Superior temporal gyrus (tissue), 1 donor: ENCODE results near the gene TOPBP1.
A peak's percentile ranks its signal among the peaks of the same experiment; 100 is the strongest.
"Not testable (repeated sequence)": the region's sequence is repeated elsewhere in the genome, so short reads cannot be mapped to it uniquely, and the experiment has no call there.

Experiments used
- DNase-seq: peaks from one replicate; pipeline ENCODE4 v3.0.0-alpha.2; 2016; ENCODE audit errors: extremely low spot score

TOPBP1 gene

DNA sequence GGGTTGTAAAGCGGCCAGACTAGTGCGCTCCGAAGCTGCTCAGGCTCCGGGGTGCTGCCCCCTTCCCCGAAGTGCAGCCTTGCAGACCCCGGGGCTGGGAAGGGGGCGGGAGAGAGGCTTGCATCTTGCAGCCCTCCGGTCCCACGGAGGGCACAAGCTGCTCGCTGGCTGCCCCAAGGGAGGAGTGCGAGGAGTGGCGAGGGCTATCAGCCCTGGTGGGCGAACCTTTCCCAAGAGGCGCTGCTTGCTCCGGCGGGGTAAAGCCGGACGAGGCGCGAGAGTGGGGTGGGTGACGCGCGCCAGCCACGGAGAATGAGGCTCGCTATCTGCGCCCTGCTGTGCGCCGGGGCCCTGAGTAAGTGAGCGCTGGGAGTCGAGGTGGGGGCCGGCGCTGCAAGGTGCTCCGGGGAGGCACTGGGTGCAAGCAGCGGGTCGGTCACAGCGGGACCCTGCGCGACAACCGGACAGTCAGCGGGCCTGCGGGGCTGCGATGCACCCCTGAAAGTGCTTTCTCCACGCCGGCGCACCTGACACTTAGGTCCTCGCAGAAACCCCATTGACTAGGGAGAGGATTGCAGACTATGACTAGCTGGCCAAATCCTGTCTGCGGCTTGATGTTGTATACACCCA is 12.7 kb upstream of the TOPBP1 start:
- DNase-seq = no peak

- no peak for DNase-seq
Observed at GRCh38 chr3:133673746-133674145, 12.0 kb upstream of the TOPBP1 start.

GRCh38 chr3:133672461-133672860 is 10.7 kb upstream of the TOPBP1 start:
- no peak for DNase-seq

- DNase-seq = no peak
Observed at GRCh38 chr3:133670525-133670995, 8.8 kb upstream of the TOPBP1 start.

- DNase-seq = no peak
Observed at GRCh38 chr3:133669949-133670524, 8.3 kb upstream of the TOPBP1 start.

DNA sequence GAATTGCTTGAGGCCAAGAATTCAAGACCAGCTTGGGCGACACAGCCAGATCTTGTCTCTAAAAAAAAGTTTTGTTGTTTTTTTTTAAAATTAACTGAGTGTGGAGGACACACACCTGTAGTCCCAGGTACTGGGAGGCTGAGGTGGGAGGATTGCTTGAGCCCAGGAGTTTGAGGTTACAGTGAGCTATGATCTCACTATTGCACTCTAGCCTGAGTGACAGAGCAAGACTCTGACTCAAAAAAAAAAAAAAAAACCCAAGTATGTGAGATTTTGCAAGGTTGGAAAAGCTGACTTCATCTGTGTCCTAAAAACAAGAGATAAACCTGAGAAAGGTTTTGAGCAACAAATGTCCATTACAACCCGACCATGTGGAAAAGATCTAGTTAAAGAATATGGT is 5.4 kb upstream of the TOPBP1 start:
- no peak for DNase-seq

DNA sequence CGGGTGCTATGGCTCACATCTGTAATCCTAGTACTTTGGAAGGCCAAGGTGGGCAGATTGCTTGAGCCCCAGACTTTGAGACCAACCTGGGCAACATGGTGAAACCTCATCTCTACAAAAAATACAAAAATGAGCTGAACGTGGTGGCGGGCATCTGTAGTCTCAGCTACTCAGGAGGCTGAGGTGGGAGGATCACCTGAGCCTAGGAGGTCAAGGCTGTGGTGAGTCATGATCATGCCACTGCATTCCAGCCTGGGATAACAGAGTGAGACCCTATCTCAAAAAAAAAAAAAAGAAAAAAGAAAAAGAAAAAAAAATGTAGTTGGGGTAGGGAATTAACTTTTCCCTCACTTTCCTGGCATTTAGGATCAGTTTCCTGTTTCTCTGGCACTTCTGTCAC is 3.4 kb upstream of the TOPBP1 start:
- DNase-seq = not testable (repeated sequence)

- DNase-seq = peak; percentile 90
Observed at GRCh38 chr3:133663569-133664313, 2.0 kb upstream of the TOPBP1 start.

GRCh38 chr3:133662278-133662651 is 524 bp upstream of the TOPBP1 start:
- peak; percentile 53 for DNase-seq

- DNase-seq = no peak
Observed at GRCh38 chr3:133659806-133660205, 1.9 kb downstream of the TOPBP1 start.

- no peak for DNase-seq
Observed at GRCh38 chr3:133655731-133656515, 5.8 kb downstream of the TOPBP1 start.

DNA sequence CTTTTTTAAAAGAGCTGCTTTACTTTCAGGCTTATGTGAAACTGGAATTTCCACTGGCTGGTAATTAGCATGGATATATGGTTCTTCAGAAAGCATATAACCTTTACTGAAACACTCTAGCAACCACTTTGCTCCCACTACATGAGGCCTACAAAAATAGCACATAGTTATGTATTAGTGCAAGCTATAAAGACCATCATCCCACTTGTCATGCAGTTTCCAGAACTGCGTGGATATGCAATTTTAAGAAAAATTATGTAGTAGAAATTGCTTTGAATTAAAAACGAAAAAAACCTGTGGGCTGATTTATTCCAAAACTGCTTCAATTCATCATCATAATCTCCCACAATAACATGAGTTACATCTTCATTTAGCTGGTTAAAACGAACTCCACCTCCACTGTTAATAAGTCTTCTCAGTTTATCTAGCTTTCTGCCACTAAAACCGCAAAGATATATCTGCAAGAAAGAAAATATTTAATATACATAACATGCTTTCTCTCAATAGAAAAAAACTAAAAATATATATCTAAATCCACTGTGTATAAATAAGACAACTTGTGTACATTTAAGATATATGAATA is 12.2 kb downstream of the TOPBP1 start:
- no peak for DNase-seq

DNA sequence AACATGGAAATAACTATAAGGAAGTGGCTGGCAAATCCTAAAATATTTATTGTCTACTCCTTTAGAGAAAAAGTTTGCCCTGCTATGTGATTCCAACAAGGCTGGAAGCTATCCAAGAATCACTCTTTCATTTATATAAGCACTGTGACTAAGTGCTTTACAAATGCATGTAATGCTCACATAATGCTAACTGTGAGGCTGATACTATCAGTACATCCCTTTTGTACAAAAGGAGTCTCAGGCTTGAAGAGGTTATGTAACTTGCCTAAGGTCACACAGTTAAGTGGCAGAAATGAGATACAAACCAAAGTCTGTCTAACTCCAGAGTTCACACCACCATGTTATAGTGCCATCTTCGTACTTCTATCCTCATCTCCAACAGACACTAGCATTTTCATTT is 17.0 kb downstream of the TOPBP1 start:
- no peak for DNase-seq

DNA sequence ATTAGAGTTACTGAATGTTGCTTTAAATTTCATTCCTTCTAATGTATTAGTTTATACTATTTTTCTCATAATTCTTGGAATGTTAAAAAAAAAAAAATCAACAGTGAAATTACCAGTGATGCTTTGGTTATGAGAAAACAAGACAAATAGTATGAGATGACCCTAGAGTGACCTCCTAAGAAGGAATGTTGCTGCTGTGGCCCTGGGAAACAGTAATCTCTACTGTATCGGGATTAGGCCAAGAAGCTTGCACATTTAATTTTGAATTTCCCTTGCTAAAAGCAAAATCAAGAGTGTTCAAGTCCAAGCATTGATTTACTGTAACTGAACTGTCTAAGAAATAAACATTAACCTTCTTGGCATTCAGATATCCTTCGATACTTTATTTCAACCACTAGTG is 18.1 kb downstream of the TOPBP1 start:
- DNase-seq = no peak

DNA sequence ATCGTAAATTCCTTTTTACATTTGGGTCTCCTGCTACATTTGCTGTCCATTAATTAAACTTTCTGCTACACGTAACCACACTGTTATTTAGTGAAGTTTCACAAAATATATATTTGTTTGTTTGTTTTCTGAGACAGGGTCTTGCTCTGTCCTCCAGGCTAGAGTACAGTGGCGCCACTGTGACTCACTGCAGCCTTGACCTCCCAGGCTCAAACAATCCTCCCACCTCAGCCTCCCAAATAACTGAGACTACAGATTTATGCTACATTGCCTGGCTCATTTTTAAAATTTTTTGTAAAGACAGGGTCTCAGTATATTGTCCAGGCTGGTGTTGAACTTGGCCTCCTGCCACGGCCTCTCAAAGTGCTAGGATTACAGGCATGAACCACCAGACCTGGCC is 20.5 kb downstream of the TOPBP1 start:
- DNase-seq = no peak

GRCh38 chr3:133633439-133633838 is 28.3 kb downstream of the TOPBP1 start:
- no peak for DNase-seq

GRCh38 chr3:133629146-133629545 is 32.6 kb downstream of the TOPBP1 start:
- DNase-seq = no peak

DNA sequence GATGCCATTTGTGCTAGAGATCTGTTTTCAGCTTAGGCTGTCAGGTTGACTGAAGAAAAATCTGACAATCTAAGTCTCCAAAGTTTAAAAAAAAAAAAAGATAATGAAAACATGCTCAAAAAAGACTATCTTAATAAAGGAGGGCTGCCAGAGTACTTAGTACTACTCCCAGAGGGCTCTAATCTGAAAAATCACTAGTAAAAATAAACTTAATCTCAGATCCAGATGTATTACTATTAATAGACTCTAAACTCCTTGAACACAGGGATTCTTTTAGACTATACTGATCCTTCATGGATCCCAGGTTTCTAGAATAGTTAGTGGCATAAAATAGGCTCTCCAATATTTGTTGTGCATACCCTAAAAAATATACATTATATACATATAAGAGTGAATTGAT is 34.0 kb downstream of the TOPBP1 start:
- DNase-seq = no peak

GRCh38 chr3:133620066-133620784 is 41.5 kb downstream of the TOPBP1 start:
- DNase-seq = no peak

- no peak for DNase-seq
Observed at GRCh38 chr3:133611534-133611933, 50.2 kb downstream of the TOPBP1 start.

GRCh38 chr3:133610031-133610430 is 51.7 kb downstream of the TOPBP1 start:
- DNase-seq = no peak
